ENCODE measurements around the gene DYRK4.

The DYRK4 gene

DNA sequence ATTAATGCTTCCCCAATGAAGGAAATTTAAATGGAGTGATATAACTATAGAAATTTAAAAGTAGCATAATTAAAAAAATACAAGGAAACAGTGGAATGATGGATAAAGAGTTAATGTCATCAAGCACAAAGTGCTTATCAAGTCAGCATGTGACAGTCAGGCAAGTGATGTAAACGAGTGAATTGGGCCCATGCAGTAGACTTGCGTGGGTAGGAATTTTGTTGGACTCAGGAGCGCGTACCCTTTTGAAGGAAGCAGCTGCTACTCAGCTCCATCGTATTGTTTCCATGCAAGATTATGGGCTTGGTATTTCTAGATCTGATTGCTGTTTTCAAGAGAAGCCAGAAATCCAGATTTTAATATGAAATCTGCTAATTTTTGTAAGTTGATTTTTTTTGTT, 4.4 kb upstream of the DYRK4 start:
- peaks cover 23% of the 10 kb centered on the region for H3K36me3 Mint-ChIP-seq (ENCODE audit: low read depth)
- H3K9me3 Mint-ChIP-seq: no peaks in the 10 kb centered on the region
- TF ChIP-seq CTCF (IDR thresholded peaks at IDR 0.05; ENCODE audit: unreplicated experiment in 3 of 3): no peak
- peaks cover 10% of the 10 kb centered on the region for H3K4me1 Mint-ChIP-seq
- H3K27ac Mint-ChIP-seq: no peak overlapping the region
- H3K4me3 Mint-ChIP-seq: no peak overlapping the region
- peaks cover 5% of the 10 kb centered on the region for H3K27me3 Mint-ChIP-seq (ENCODE audit: low read depth)

- Mint-ChIP-seq H3K36me3 (ENCODE audit: low read depth) (peaks cover 23% of the 10 kb centered on the region), H3K9me3 (no peaks in the 10 kb centered on the region), H3K27me3 (ENCODE audit: low read depth) (peaks cover 7% of the 10 kb centered on the region), H3K4me1 (peaks cover 11% of the 10 kb centered on the region), H3K4me3 (no peak overlapping the region), H3K27ac (no peak overlapping the region)
- TF ChIP-seq CTCF (IDR thresholded peaks at IDR 0.05; ENCODE audit: unreplicated experiment in 3 of 3): no peak
Measured at GRCh38 chr12:4558171-4558570, 3.8 kb upstream of the DYRK4 start.

- no peak for TF ChIP-seq CTCF (IDR thresholded peaks at IDR 0.05; ENCODE audit: unreplicated experiment in 3 of 3)
- H3K27ac Mint-ChIP-seq: peak overlapping the region in 1 of 3 experiments; percentile 29
- H3K9me3 Mint-ChIP-seq: no peaks in the 10 kb centered on the region
- H3K4me3 Mint-ChIP-seq: peak overlapping the region; percentile 10 to 34 (median 22)
- peaks cover 14% of the 10 kb centered on the region for H3K27me3 Mint-ChIP-seq (ENCODE audit: low read depth)
- peaks cover 8% of the 10 kb centered on the region for H3K36me3 Mint-ChIP-seq (ENCODE audit: low read depth)
- peaks cover 11% of the 10 kb centered on the region for H3K4me1 Mint-ChIP-seq
Measured at GRCh38 chr12:4563336-4563735, 1.3 kb downstream of the DYRK4 start.

GRCh38 chr12:4564818-4565217, 2.8 kb downstream of the DYRK4 start:
- Mint-ChIP-seq H3K27ac (no peak overlapping the region), H3K4me1 (peaks cover 11% of the 10 kb centered on the region), H3K9me3 (no peaks in the 10 kb centered on the region), H3K27me3 (ENCODE audit: low read depth) (peaks cover 14% of the 10 kb centered on the region), H3K36me3 (ENCODE audit: low read depth) (peaks cover 8% of the 10 kb centered on the region), H3K4me3 (no peak overlapping the region)
- no peak for TF ChIP-seq CTCF (IDR thresholded peaks at IDR 0.05; ENCODE audit: unreplicated experiment in 3 of 3)

DNA sequence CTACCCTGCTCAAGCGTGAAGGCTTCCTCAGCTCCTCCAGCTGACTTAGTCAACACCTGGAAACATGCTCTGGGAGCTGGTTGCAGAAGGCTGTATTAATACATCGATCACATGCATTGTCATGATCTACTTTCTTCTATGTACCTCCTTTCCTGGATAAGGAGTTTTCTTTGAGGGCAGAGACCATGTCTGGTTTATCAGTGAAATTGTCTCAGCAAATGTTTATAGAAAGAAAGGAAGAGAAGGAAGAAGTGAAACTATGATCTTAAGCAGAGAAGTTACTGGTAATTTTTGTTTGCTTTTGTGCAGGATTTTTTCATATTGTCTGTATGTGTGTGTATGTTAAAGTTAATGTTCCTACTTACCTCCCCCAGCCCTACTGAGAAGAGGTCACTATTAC, 4.5 kb downstream of the DYRK4 start:
- no peak overlapping the region for H3K4me3 Mint-ChIP-seq
- H3K27ac Mint-ChIP-seq: no peak overlapping the region
- H3K36me3 Mint-ChIP-seq (ENCODE audit: low read depth): no peaks in the 10 kb centered on the region
- H3K4me1 Mint-ChIP-seq: peaks cover 11% of the 10 kb centered on the region
- peaks cover 14% of the 10 kb centered on the region for H3K27me3 Mint-ChIP-seq (ENCODE audit: low read depth)
- no peak for TF ChIP-seq CTCF (IDR thresholded peaks at IDR 0.05; ENCODE audit: unreplicated experiment in 3 of 3)
- no peaks in the 10 kb centered on the region for H3K9me3 Mint-ChIP-seq

DNA sequence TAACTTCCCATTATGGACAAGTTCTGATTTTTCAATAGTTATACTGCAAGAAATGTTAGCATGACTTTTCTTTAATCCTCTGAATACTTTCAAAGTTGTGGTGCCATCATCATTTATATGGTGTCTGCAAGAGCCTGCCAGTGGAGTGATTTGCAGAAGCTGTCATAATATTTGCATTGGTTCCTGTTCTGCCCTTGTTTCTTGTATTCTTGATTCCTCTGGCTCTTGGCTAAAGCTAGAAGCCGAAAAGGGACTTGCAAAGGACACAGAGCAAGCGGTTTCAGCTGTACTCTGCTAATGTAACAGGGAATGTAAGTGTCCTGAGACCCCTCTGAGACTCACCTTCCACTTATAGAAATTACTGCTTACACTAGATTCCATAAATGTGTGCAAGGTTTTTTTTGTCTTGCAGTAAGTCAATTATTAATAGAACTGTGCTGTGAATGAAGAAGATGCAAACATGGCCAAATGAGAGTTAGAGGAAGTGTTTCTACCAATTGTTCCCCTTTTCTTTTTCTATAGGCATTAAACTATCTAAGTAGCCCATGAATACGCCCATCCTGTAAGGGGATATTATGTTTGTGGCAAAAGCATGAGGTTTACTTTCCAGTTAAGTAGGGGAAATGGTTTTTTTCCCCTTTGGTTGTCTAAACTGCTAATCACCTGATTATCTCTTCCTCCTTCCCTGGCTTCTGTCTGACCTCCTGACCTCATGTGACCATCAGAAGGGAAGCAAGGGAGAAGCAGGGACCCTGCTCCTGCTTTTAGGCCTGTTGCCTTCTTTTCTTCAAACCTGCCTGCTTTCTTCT, 5.3 kb downstream of the DYRK4 start:
- no peak for TF ChIP-seq CTCF (IDR thresholded peaks at IDR 0.05; ENCODE audit: unreplicated experiment in 3 of 3)
- no peaks in the 10 kb centered on the region for H3K36me3 Mint-ChIP-seq (ENCODE audit: low read depth)
- no peak overlapping the region for H3K4me3 Mint-ChIP-seq

More for the DNA sequence above, 5.3 kb downstream of the DYRK4 start:
- Mint-ChIP-seq H3K4me1 (peaks cover 3% of the 10 kb centered on the region), H3K27ac (no peak overlapping the region), H3K27me3 (ENCODE audit: low read depth) (peaks cover 9% of the 10 kb centered on the region), H3K9me3 (no peaks in the 10 kb centered on the region)
